ENCODE data around the gene RFFL. TPM values are rescaled to one million over a fixed set of nuclear protein-coding genes. Genes with fewer than 3 reads are reported as not detected.

Gene RFFL
- total RNA-seq, 1 donor from 2014 or later, result 6.0 TPM

DNA sequence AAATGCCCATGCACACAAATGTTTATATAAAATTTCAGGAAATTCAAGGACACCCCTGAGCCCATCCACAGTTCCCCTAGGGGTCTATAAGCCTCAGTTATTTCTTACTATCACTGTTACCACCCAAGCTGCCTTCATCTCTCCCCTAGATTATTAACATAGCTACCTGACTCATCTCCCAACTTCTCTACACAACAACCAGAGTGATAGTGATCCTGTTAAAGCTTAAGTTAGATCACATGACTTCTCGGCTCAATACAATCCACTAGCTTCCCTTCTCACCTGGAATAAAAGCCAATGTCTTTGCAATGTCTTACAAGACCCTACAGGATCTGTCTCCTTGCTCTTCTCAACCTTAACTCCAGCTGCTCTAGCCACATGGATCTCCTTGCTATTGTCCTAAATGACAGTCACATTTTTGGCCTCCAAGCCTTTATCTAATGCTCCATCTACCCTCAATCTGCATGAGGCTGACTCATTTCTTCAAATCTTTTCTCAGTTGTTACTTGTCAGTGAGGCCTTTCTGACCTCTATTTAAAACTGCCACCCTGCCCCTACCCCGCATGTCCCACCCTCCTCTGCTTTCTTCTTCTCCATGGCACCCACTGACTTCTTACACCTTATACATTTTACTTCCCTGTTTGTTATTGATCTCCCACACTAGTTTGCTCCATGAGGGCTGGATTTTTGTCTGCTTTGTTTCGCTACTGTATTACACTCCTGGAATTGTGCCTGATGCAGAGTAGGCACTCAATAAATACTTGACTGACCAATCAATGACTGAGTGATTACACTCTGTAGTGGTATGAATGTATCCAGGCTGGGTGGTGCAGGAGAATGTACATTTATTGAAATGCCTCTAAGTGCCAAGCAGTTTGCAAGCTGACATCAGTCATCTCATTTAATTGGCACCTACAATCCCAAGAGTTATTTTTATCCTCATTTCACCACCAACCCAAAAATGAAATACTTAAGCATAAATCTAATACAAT lies 88.4 kb downstream of the RFFL start:
- DNase-seq (ENCODE audit: low read depth in 2 of 2), result no peak

DNA sequence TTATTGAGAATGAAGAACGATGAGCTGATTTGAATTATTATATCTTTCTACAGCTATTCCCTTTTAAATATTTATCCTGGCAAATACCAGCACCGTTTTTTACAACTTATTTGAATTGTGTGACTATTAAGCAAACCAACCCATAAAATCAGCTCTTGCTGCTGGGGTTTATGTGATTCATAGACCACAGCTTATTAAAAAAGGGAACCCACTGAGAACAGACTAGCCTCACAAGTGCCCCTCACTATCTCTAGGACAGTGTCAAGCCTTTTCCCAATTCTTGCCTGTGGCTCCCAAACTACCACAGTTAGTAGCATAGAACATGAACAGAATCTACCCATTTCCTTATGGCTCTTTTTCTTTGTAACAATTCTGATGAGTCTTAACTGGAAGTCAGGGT lies 89.3 kb downstream of the RFFL start:
- no peak for DNase-seq (ENCODE audit: low read depth in 2 of 2)

DNA sequence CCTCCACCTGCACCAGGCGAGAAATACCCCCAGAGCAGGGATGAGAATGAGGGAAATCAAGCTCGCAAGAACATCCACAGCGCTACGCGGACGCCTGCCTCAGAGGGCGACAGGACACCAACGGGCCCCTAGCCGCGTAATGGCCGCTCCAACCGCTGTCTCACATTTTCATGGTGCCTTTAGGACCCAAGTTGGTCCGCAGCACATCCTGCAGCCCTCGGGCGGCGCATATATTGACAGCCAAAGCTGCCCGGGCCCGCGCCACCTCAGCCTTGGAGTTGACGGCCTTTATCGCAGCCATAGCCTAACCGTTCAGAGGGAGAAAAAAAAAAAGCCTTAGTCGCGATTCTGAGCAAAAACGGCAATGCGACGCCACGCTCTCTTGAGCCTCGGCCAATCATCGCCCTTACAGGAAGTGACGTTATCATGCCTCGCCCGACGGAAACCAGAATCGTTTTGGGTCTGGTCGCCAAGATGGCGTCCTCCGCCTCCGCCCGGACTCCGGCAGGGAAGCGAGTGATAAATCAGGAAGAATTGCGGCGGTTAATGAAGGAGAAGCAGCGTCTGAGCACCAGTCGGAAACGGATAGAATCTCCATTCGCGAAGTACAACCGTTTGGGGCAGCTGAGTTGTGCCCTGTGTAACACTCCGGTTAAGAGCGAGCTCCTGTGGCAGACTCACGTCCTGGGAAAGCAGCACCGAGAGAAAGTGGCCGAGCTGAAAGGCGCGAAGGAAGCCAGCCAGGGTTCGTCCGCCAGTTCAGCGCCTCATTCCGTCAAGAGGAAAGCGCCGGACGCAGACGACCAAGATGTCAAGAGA lies 102.2 kb downstream of the RFFL start, which contains the start of the genes CCT6B and ZNF830:
CCT6B (minus strand) TSS at position 368 of the 819 bp plus-strand sequence; CDS start at position 301, 67 bp downstream.
ZNF830 (plus strand) TSS at position 448 of the 819 bp plus-strand sequence; CDS start at position 475, 27 bp downstream.
- peak; percentile 95 to 97 for DNase-seq (ENCODE audit: low read depth in 2 of 2)

DNA sequence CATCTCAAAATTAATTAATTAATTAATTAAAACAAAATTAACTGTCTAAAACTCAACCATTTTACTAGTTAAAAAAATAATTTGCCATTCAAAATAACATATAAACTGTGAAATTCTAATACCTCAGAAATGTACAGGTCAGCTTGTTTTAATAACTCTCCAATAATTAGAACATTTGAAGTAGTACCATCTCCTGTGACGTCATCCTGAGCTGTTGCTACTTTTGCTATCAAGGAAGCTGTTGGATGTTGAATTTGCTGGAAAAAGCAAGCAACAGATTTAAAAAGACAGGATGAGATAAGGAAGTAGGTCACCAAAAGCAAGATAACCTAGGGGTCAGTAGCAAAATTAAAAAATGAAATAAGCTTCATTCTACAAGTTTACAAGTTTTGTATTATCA lies 105.1 kb downstream of the RFFL start:
- DNase-seq (ENCODE audit: low read depth in 2 of 2), result no peak

Other genes with a start within 250 kb of the RFFL start
- gene CCT6B, start 102.2 kb downstream of the RFFL start, total RNA-seq, result 0.39 and 0.63 TPM in 2 replicates
- gene ZNF830, start 102.2 kb downstream of the RFFL start, total RNA-seq, result 8.0 and 8.3 TPM in 2 replicates
- gene LIG3, start 83.2 kb downstream of the RFFL start, total RNA-seq, result 14.4 and 24.3 TPM in 2 replicates
- 7.7 and 22.0 TPM in 2 replicates for gene RAD51D, start 56.2 kb upstream of the RFFL start, total RNA-seq
- under 0.01 TPM in 1 of 2 replicates, not detected in the other for gene FNDC8, start 57.9 kb upstream of the RFFL start, total RNA-seq
- gene NLE1, start 78.6 kb upstream of the RFFL start, total RNA-seq, result 15.0 and 17.4 TPM in 2 replicates
- gene UNC45B, start 84.1 kb upstream of the RFFL start, total RNA-seq, result under 0.01 TPM in 1 of 2 replicates, not detected in the other
- gene SLC35G3, start 130.7 kb upstream of the RFFL start, total RNA-seq, result not detected in 2 replicates
- 21.2 and 35.9 TPM in 2 replicates for gene SLFN5, start 179.4 kb upstream of the RFFL start, total RNA-seq